ENCODE measurements around the gene NTSR1.

NTSR1 gene

DNA sequence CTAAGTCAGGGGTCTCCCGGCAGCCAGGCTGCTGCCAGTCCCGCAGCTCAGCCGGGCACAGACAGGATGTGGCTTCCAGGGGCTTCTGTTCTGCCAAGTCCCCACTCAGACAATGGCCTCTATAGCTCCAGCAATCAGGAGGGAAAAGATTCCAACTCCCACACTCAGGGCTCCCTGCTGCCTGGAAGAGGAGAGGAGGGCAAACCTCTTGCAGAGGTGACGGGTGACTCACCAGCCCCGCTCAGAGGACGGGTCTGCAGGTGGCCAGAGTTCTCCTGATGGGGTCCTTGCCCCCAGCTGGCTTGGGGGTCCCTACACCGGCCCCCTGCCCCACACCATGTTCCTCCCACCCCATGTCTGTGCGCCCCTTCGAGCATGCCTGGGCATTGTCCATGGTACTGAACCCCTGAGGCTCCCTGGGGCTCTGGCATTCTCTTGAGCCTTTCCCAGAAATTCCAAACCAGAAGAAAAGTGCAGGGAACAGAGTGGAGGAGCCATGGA is 32.6 kb downstream of the NTSR1 start:
- no peak for DNase-seq

DNA sequence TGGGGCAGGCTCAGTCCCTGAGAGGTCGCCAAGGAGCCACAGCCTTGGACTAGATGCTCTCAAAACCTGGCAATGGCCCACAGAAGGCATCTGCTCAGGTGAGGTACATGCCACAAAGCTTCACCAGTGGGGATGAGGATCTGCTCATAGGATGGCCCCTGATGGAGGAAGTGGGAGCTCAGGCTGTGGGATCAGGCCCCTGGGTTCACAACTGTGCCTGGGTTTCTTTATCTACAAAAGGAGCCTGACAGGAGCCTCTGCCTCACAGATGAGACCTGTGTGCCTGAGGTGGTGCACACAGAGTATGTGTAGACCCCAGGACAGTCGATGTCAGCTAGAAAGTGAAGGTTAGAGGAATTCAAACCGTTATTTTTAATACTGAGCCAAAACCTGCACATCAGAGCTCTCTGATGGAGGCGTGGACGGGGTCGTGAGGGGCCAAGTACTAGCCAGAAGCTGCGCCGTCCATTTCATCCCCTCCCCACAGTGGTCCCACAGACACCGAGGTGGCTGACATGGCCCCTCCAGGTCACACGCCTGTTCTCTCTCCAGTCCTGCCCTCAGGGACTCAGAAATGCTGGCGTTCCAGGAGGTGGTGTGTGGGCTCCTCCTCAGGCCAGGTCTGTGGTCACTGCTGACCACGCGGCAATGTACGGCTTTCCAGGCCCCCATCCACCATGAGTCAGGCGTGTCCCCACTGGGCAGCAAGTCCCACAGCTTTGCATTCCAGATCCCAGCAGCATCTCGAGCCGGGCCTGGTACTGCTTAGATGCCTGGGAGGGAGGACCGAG is 33.3 kb downstream of the NTSR1 start:
- DNase-seq: no peak

DNA sequence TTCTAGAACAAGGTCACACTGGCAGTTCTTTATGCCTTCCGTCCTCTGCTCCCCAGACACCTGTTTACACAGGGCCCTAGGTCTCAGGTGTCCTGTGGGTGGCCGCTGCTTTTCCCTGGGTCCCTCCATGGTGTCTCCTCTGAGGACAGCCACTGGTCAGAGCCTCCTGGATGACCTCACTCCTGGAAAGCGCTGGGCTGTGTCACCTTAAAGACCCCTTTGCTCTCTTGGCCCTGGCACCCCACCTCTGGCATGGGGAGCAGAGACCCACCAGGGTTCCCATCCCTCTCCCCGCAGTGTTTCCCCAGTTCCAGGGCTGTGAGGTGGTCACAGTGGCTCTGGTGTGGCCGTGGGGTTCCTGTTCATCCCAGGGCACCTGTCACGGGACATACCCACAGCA is 33.9 kb downstream of the NTSR1 start:
- DNase-seq: no peak

GRCh38 chr20:62742979-62743776 is 34.5 kb downstream of the NTSR1 start:
- DNase-seq: no peak

GRCh38 chr20:62743777-62744317 is 35.2 kb downstream of the NTSR1 start:
- no peak for DNase-seq

DNA sequence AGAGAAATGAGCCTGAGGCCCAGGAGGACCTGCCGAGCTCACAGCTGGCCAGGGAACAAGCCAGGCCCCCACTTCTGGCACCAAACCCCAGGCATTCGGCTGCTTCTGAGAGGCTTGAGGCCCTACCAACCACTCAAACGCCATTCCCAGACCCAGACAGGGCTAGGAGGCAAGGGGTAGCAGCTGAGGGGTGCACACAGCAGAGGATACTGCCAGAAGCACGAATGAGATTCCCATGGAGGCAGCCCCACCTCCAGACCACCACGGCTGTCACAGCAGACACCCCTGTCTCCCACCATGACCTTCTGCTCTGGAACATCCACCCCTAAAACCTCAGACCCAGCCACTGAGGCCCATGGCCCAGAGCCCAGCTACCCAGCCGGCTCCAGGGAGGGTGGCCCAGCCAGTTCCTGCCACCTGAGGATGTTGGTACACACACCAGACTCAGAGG is 36.1 kb downstream of the NTSR1 start:
- no peak for DNase-seq

DNA sequence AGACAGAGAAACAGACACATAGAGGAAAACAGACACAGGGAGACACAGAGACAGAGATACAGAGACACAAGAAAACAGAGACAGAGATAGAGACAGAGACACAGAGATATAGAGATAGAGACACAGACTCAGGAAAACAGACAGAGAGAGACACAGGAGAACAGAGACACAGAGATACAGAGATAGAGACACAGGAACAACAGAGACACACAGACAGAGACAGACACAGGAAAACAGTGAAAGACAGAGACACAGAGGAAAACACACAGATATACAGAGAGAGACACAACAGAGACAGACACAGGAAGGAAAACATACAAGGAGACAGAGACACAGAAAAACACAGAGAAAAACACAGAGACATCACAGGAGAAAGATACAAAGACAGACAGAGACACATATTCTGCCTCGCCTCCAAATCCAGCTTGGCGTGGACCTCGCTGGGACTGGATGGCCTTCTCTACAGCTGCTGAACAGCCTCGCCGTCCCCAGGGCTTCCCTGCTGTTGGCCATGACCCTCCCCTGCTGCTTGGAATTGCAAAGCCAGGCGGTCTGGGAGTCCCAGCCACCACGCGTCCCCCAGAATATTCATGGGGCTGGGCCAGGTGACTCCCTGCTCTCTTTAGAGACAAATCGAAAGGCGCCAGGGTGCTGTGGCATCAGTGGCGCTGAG is 36.8 kb downstream of the NTSR1 start:
- DNase-seq: no peak

- DNase-seq: no peak
These were observed 37.3 kb downstream of the NTSR1 start for GRCh38 chr20:62745952-62746288.

DNA sequence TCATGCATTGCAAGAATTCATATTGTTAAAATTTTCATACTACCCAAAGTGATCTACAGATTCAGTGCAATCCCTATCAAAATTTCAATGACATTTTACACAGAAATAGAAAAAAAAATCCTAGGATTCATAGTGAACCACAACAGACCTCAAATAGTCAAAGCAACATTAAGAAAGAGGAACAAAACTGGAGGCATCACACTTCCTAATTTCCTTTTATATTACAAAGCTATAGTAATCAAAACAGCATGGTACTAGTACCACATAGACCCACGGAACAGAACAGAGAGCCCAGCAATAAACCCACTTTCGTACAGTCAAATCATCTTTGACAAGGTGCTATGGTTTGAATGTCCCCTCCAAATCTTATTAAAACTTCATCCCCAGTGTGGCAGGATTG is 39.7 kb downstream of the NTSR1 start:
- DNase-seq: no peak

DNA sequence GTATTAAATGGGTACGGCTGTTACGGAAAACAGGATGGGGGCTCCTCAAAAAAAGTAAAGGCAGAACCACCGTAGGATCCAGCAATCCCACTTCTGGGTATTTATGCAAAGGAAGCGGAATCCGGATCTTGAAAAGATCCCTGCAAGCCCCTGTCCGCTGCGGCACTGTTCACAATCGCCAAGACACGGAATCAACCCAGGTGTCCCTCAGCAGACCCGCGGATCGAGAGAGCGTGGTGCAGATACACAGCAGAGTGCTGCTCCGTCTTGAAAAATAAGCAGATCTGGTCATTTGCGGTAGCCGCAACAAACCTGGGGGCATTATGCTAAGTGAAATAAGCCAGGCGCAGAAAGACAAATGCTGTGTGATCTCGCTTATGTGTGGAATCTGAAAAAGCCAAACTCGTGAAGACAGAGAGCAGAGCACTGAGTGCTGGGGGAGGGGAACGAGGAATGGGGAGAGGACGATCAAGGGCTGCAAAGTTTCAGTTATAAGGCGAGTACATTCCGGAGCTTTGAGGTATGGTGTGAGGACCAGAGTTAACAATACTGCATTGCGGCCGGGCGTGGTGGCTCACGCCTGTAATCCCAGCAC is 41.3 kb downstream of the NTSR1 start:
- no peak for DNase-seq

DNA sequence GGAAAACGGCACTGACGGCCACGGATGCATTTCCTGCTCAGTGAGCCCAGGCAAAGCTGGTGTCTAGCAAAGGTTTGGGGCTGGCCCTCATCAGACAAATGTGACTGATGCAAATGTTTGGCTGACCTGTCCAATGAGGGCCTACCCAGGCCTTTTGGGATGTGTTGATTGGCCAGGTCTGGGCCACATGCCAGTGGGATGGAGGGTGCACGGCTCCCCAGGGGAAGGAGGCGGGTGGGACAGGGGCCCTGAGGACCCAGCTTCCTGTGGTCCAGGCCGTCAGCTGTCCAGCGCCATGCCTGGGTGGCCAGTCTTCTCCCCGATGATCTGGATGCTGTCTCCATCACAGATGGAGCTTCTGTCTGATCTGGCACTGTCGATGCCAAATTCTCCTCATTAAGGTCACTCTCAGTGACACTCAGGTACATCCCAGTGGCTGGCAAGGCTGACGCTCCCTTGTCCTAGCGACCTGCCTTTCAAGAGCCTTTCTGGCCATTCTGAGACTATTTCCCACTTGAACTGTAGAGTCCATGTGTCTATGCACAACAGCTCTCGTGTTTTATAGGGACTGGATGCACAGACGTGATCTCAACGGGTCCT is 43.0 kb downstream of the NTSR1 start:
- no peak for DNase-seq

GRCh38 chr20:62752181-62752670 is 43.6 kb downstream of the NTSR1 start:
- no peak for DNase-seq

- no peak for DNase-seq
These were observed 44.2 kb downstream of the NTSR1 start for GRCh38 chr20:62752671-62753501.

DNA sequence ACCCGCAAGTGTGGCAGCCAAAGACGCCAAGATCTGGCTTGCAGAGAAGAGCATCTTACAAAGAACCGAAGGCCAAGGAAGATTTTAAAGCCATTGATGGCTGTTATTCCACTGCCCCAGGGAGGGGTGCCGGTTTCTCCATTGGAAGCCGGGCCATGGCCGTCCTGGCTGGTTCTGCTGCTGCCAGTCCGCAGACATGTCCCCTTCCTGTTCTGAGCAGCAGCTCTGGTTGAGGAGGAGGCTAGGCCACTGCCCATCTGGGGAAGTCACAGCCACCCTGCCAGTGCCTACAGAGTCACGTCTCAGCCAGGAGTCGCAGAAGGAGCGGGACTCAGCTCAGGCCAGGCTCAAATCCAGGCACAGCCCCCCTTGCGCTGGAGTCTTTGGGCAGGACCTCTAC is 45.0 kb downstream of the NTSR1 start:
- DNase-seq: no peak

GRCh38 chr20:62754122-62754990 is 45.7 kb downstream of the NTSR1 start:
- DNase-seq: no peak

DNA sequence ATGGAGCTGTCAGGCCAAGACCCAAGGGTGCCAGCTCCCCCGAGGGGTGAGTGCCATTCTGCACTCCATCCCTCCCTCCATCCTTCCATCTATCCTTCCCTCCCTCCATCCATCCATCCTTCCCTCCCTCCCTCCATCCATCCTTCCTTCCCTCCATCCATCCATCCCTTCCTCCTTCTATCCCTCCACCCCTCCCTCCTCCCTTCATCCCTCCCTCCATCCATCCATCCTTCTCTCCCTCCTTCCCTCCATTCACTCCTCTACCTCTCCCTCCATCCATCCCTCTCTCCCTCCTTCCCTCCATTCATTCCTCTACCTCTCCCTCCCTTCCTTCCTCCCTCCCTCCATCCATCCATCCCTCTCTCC is 46.3 kb downstream of the NTSR1 start:
- DNase-seq: no peak

GRCh38 chr20:62755817-62756724 is 47.4 kb downstream of the NTSR1 start:
- DNase-seq: no peak

- no peak for DNase-seq
These were observed 49.7 kb downstream of the NTSR1 start for GRCh38 chr20:62758226-62758912.

GRCh38 chr20:62759981-62760431 is 51.4 kb downstream of the NTSR1 start:
- DNase-seq: no peak
